ENCODE data around the gene ITGA3. TPM values are rescaled to one million over a fixed set of nuclear protein-coding genes. Genes with fewer than 3 reads are reported as not detected.

The ITGA3 gene
- polyA plus RNA-seq, 4 donors = 85.2 to 115 (median 108) TPM

Other genes starting within 250 kb of the ITGA3 start
- 1 to 10 TPM in 1 of 4 donors, under 1 TPM in 1, not detected in 2; 0.96 to 1.1 TPM for gene TAC4, start 208.0 kb upstream of the ITGA3 start, polyA plus RNA-seq (ENCODE audit: insufficient read length in 4 of 4)
- gene DLX4, start 86.9 kb upstream of the ITGA3 start, polyA plus RNA-seq (ENCODE audit: insufficient read length in 4 of 4) = under 1 TPM; 0.49 to 0.66 (median 0.55) TPM
- gene DLX3, start 60.9 kb upstream of the ITGA3 start, polyA plus RNA-seq (ENCODE audit: insufficient read length in 4 of 4) = 1 to 10 TPM in 3 of 4 donors, under 1 TPM in 1; 0.71 to 2.0 (median 1.5) TPM
- 100 to 1,000 TPM; 112 to 131 (median 117) TPM for gene PDK2, start 39.2 kb downstream of the ITGA3 start, polyA plus RNA-seq (ENCODE audit: insufficient read length in 4 of 4)
- gene SAMD14, start 74.0 kb downstream of the ITGA3 start, polyA plus RNA-seq (ENCODE audit: insufficient read length in 4 of 4) = 10 to 100 TPM in 3 of 4 donors, 1 to 10 TPM in 1; 9.4 to 21.7 (median 20.0) TPM
- gene PPP1R9B, start 94.6 kb downstream of the ITGA3 start, polyA plus RNA-seq (ENCODE audit: insufficient read length in 4 of 4) = 10 to 100 TPM; 44.8 to 55.2 (median 47.6) TPM
- gene SGCA, start 109.9 kb downstream of the ITGA3 start, polyA plus RNA-seq (ENCODE audit: insufficient read length in 4 of 4) = 1 to 10 TPM in 1 of 4 donors, under 1 TPM in 3; 0.82 to 1.2 (median 0.89) TPM
- 100 to 1,000 TPM; 447 to 744 (median 516) TPM for gene COL1A1, start 145.5 kb downstream of the ITGA3 start, polyA plus RNA-seq (ENCODE audit: insufficient read length in 4 of 4)
- gene TMEM92, start 218.4 kb downstream of the ITGA3 start, polyA plus RNA-seq (ENCODE audit: insufficient read length in 4 of 4) = 1 to 10 TPM in 3 of 4 donors, under 1 TPM in 1; 0.93 to 2.4 (median 1.9) TPM